Liver (tissue), 9 donors: ENCODE measurements around the gene TMEM255A. TPM values are rescaled to one million over a fixed set of nuclear protein-coding genes. Genes with fewer than 3 reads are reported as not detected.

ENCODE experiments used
- DNase-seq: peaks from one replicate; pipeline ENCODE4 v3.0.0-alpha.2; 2017; ENCODE audit warnings: low spot score
- H3K27ac ChIP-seq, 2 donors: one replicate each; pipeline ENCODE4 v1.7.0; 2013; ENCODE audit warnings: inconsistent platforms in 2 of 2, low read length in 2 of 2, control low read depth in 1 of 2, low read depth in 1 of 2, mild to moderate bottlenecking in 1 of 2
- H3K27me3 ChIP-seq, 4 donors: one replicate each; pipeline versions ENCODE4 v1.6.1 to v1.7.0; 2013; ENCODE audit warnings: low read length in 3 of 4, inconsistent platforms in 1 of 4, mild to moderate bottlenecking in 1 of 4, moderate library complexity in 1 of 4; ENCODE audit not compliant: control insufficient read depth in 4 of 4, insufficient read depth in 4 of 4
- H3K36me3 ChIP-seq, 4 donors: one replicate each; pipeline versions ENCODE4 v1.6.1 to v1.7.0; 2013; ENCODE audit warnings: low read length in 3 of 4, mild to moderate bottlenecking in 3 of 4, low read depth in 1 of 4, moderate library complexity in 1 of 4; ENCODE audit not compliant: control insufficient read depth in 4 of 4, insufficient read depth in 3 of 4
- H3K4me1 ChIP-seq, 4 donors: one replicate each; pipeline versions ENCODE4 v1.6.1 to v1.7.0; 2013; ENCODE audit warnings: low read length in 3 of 4, mild to moderate bottlenecking in 3 of 4, moderate library complexity in 1 of 4; ENCODE audit not compliant: control insufficient read depth in 4 of 4, insufficient read depth in 4 of 4
- H3K4me3 ChIP-seq, 3 donors: one replicate each; pipeline versions ENCODE4 v1.6.1 to v1.7.0; 2013; ENCODE audit warnings: low read length in 3 of 3, control low read depth in 1 of 3, low read depth in 1 of 3, mild to moderate bottlenecking in 1 of 3
- H3K9ac ChIP-seq, 2 donors: one replicate each; pipeline ENCODE4 v1.7.0; 2013; ENCODE audit warnings: low read length in 2 of 2, mild to moderate bottlenecking in 2 of 2, moderate library complexity in 2 of 2, control low read depth in 1 of 2, low read depth in 1 of 2
- H3K9me3 ChIP-seq, 4 donors: one replicate each; pipeline versions ENCODE4 v1.6.1 to v1.7.0; 2013; ENCODE audit warnings: low read length in 3 of 4; ENCODE audit not compliant: control insufficient read depth in 4 of 4
- EGR1 ChIP-seq, 2 donors: IDR thresholded peaks; 2 replicates each; pipeline ENCODE4 v1.6.1; 2016 to 2018; ENCODE audit warnings: antibody characterized with exemption in 2 of 2, low read depth in 2 of 2
- FOXA1 ChIP-seq: IDR thresholded peaks from 2 replicates; pipeline ENCODE4 v1.6.1; 2016; ENCODE audit warnings: antibody characterized with exemption
- FOXA2 ChIP-seq: IDR thresholded peaks from 2 replicates; pipeline ENCODE4 v1.6.1; 2016; ENCODE audit warnings: antibody characterized with exemption
- GABPA ChIP-seq, 2 donors: IDR thresholded peaks in 1 of 2; conservative IDR thresholded peaks in 1 of 2; 2 replicates each; pipeline ENCODE4 v1.6.1; 2016; ENCODE audit warnings: antibody characterized with exemption in 2 of 2, mild to moderate bottlenecking in 1 of 2, moderate library complexity in 1 of 2
- HNF4A ChIP-seq, 2 donors: conservative IDR thresholded peaks; 2 replicates each; pipeline ENCODE4 v1.6.1; 2016; ENCODE audit warnings: antibody characterized with exemption in 2 of 2, mild to moderate bottlenecking in 2 of 2
- HNF4G ChIP-seq: IDR thresholded peaks from 2 replicates; pipeline ENCODE4 v1.6.1; 2016; ENCODE audit warnings: antibody characterized with exemption
- JUND ChIP-seq, 2 donors: IDR thresholded peaks; 2 replicates each; pipeline ENCODE4 v1.6.1; 2016; ENCODE audit warnings: antibody characterized with exemption in 2 of 2
- NR2F2 ChIP-seq: IDR thresholded peaks from 2 replicates; pipeline ENCODE4 v1.6.1; 2016; ENCODE audit warnings: antibody characterized with exemption
- RAD21 ChIP-seq, 2 donors: IDR thresholded peaks; 2 replicates each; pipeline ENCODE4 v1.6.1; 2016; ENCODE audit warnings: antibody characterized with exemption in 2 of 2, mild to moderate bottlenecking in 2 of 2
- RXRA ChIP-seq, 2 donors: IDR thresholded peaks; 2 replicates each; pipeline ENCODE4 v1.6.1; 2017 to 2018; ENCODE audit warnings: antibody characterized with exemption in 2 of 2, mild to moderate bottlenecking in 1 of 2
- SP1 ChIP-seq: IDR thresholded peaks from 2 replicates; pipeline ENCODE4 v1.6.1; 2018; ENCODE audit warnings: antibody characterized with exemption, mild to moderate bottlenecking
- TAF1 ChIP-seq: conservative IDR thresholded peaks from 2 replicates; pipeline ENCODE4 v1.6.1; 2016; ENCODE audit warnings: antibody characterized with exemption, mild to moderate bottlenecking
- WGBS: extraction: QIAGEN DNeasy Blood & Tissue Kit; methylation state at CpG from one replicate; pipeline ENCODE4 v1.1.7; 2013; 5-methylcytosine and 5-hydroxymethylcytosine counted together
- polyA plus RNA-seq, 2 donors: library from polyadenylated mRNA; stranded (reverse) in 1 of 2; unstranded in 1 of 2; fragments of 200-250 nt in 1 of 2; fragments of >200 nt in 1 of 2; fragmentation: Nextera tagmentation in 1 of 2; extraction: Ambion mirVana in 1 of 2; gene quantifications; one replicate each; pipeline versions ENCODE4 v1.2.1 to v1.2.3, GENCODE V29; 2013 to 2015
- total RNA-seq, 2 donors: library from RNA; depleted of rRNA; stranded (reverse); fragments of >200 nt; gene quantifications; one replicate each; pipeline ENCODE4 v1.2.3, GENCODE V29; 2014
- TF ChIP-seq, protein P1 (sequence below): IDR thresholded peaks from 2 replicates; pipeline ENCODE4 v1.6.1; 2016; ENCODE audit warnings: antibody characterized with exemption
- TF ChIP-seq, protein P2 (sequence below): IDR thresholded peaks from 2 replicates; pipeline ENCODE4 v1.6.1; 2016; ENCODE audit warnings: antibody characterized with exemption
- TF ChIP-seq, protein P3 (sequence below): fragments of 150-350 bp; IDR thresholded peaks from 2 replicates; pipeline ENCODE4 v1.5.1; 2017; ENCODE audit warnings: improper control_type of control experiment, low read depth, low read length; ENCODE audit not compliant: missing input control
- TF ChIP-seq, protein P4 (sequence below): IDR thresholded peaks from 2 replicates; pipeline ENCODE4 v1.6.1; 2016; ENCODE audit warnings: antibody characterized with exemption, mild to moderate bottlenecking
- donor health status: healthy.
- donor health status: healthy.
- donor health status: healthy.
- donor health status: healthy.
- donor health status: healthy.

Gene TMEM255A
- total and polyA plus RNA-seq, 4 donors: 0.08 TPM; not detected in 3

DNA sequence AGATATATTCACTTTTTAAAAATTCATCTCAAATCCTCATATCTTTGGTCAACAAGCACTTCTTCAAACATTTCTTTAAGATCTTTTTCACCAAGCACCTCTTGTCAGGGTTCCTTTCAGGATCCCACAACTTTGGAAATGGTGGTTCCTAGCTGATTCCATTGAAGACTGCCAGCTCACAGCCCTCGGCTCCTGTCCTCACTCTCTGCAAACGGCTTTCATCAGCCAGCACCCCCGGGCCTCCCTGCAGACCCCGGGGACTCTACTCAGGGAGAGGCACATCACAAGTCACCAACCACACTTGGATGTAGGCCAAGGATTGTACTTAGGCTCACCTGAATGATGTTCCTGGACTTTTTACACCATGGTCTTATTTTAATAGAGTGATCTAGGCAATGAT is 40.7 kb downstream of the TMEM255A start:
- H3K27ac ChIP-seq: no peak overlapping the region
- H3K4me3 ChIP-seq: no peak overlapping the region
- no peaks in the 10 kb centered on the region for H3K9me3 ChIP-seq
- WGBS: 83% methylated on average over 4 of the region's 4 CpGs
- H3K36me3 ChIP-seq: no peaks in the 10 kb centered on the region
- no peaks in the 10 kb centered on the region for H3K27me3 ChIP-seq
- H3K9ac ChIP-seq: no peak overlapping the region
- DNase-seq: no peak
- peaks cover 4 to 12% (median 8%) of the 10 kb centered on the region in 4 donors for H3K4me1 ChIP-seq
- no peak for TF ChIP-seq EGR1 (IDR thresholded peaks at IDR 0.05; ENCODE audit: low read depth in 2 of 2)
- TF ChIP-seq FOXA2: no peak
- TF ChIP-seq GABPA (IDR thresholded peaks at IDR 0.05 in 1 of 2, conservative IDR thresholded peaks at IDR 0.05 in 1 of 2): no peak
- TF ChIP-seq RAD21 (IDR thresholded peaks at IDR 0.05): no peak
- no peak for TF ChIP-seq SP1
- no peak for TF ChIP-seq NR2F2
- TF ChIP-seq, protein P1, sequence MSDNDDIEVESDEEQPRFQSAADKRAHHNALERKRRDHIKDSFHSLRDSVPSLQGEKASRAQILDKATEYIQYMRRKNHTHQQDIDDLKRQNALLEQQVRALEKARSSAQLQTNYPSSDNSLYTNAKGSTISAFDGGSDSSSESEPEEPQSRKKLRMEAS: no peak
- TF ChIP-seq, protein P2, sequence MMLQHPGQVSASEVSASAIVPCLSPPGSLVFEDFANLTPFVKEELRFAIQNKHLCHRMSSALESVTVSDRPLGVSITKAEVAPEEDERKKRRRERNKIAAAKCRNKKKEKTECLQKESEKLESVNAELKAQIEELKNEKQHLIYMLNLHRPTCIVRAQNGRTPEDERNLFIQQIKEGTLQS: no peak
- no peak for TF ChIP-seq FOXA1
- no peak for TF ChIP-seq HNF4G
- TF ChIP-seq, protein P3, sequence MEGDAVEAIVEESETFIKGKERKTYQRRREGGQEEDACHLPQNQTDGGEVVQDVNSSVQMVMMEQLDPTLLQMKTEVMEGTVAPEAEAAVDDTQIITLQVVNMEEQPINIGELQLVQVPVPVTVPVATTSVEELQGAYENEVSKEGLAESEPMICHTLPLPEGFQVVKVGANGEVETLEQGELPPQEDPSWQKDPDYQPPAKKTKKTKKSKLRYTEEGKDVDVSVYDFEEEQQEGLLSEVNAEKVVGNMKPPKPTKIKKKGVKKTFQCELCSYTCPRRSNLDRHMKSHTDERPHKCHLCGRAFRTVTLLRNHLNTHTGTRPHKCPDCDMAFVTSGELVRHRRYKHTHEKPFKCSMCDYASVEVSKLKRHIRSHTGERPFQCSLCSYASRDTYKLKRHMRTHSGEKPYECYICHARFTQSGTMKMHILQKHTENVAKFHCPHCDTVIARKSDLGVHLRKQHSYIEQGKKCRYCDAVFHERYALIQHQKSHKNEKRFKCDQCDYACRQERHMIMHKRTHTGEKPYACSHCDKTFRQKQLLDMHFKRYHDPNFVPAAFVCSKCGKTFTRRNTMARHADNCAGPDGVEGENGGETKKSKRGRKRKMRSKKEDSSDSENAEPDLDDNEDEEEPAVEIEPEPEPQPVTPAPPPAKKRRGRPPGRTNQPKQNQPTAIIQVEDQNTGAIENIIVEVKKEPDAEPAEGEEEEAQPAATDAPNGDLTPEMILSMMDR: no peak
- TF ChIP-seq TAF1: no peak
- TF ChIP-seq JUND (IDR thresholded peaks at IDR 0.05): no peak
- TF ChIP-seq, protein P4, sequence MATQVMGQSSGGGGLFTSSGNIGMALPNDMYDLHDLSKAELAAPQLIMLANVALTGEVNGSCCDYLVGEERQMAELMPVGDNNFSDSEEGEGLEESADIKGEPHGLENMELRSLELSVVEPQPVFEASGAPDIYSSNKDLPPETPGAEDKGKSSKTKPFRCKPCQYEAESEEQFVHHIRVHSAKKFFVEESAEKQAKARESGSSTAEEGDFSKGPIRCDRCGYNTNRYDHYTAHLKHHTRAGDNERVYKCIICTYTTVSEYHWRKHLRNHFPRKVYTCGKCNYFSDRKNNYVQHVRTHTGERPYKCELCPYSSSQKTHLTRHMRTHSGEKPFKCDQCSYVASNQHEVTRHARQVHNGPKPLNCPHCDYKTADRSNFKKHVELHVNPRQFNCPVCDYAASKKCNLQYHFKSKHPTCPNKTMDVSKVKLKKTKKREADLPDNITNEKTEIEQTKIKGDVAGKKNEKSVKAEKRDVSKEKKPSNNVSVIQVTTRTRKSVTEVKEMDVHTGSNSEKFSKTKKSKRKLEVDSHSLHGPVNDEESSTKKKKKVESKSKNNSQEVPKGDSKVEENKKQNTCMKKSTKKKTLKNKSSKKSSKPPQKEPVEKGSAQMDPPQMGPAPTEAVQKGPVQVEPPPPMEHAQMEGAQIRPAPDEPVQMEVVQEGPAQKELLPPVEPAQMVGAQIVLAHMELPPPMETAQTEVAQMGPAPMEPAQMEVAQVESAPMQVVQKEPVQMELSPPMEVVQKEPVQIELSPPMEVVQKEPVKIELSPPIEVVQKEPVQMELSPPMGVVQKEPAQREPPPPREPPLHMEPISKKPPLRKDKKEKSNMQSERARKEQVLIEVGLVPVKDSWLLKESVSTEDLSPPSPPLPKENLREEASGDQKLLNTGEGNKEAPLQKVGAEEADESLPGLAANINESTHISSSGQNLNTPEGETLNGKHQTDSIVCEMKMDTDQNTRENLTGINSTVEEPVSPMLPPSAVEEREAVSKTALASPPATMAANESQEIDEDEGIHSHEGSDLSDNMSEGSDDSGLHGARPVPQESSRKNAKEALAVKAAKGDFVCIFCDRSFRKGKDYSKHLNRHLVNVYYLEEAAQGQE: no peak

DNA sequence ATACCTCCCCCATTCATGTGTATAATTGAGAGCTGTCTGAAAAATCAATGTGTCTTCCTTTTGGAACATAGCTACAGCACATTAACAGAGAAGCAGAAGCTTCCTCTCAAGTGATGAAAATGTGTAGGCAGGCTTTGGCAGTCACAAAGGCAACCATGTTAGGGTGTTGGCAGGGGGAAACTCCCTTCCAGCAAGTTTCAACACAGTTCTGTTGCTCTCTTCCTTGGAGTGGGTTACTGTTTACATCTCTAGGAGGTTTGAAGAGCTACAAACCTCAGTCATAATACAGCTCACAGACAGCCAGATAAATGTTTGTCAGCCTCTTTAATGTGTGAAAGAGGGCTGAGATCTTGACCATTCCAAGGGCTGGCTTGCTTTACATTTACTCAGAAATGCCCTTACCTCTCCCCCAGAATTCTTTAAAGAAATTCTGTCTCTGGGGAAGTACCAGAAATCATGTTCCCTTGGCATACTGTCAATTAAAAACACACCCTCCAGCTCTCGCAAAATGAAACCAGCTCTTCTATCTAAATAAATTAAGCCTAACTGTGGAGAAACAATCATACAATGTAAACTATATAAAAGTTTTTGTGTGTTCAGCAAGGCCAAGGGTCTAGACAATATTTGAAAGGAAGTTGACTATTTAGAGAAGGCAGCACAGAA is 41.8 kb downstream of the TMEM255A start:
- Histone ChIP-seq H3K9ac (no peak overlapping the region), H3K36me3 (no peaks in the 10 kb centered on the region), H3K4me3 (no peak overlapping the region), H3K27me3 (no peaks in the 10 kb centered on the region), H3K9me3 (no peaks in the 10 kb centered on the region), H3K4me1 (peaks cover 4 to 12% (median 8%) of the 10 kb centered on the region in 4 donors), H3K27ac (no peak overlapping the region)
- 13% methylated on average over 1 of the region's 1 CpG for WGBS
- TF ChIP-seq TAF1 (no peak), RAD21 (IDR thresholded peaks at IDR 0.05) (no peak), GABPA (IDR thresholded peaks at IDR 0.05 in 1 of 2, conservative IDR thresholded peaks at IDR 0.05 in 1 of 2) (no peak), HNF4A (conservative IDR thresholded peaks at IDR 0.05) (no peak), NR2F2 (no peak), RXRA (IDR thresholded peaks at IDR 0.05) (no peak)
- TF ChIP-seq, protein P3: no peak
- DNase-seq: no peak
